GM21390 (cell line): ENCODE data around the gene C8G.

ENCODE experiments used
- ATAC-seq: cut with Tn5 transposase; IDR thresholded peaks from one replicate; pipeline ENCODE4 v1.9.1; 2021; ENCODE audit not compliant: unreplicated experiment

Gene C8G

GRCh38 chr9:136920069-136920468 is 25.0 kb upstream of the C8G start:
- no peak for ATAC-seq

GRCh38 chr9:136920734-136921231 is 24.3 kb upstream of the C8G start:
- ATAC-seq: no peak

- ATAC-seq: no peak
Observed at GRCh38 chr9:136921307-136921706, 23.7 kb upstream of the C8G start.

GRCh38 chr9:136921718-136922117 is 23.3 kb upstream of the C8G start:
- no peak for ATAC-seq

- ATAC-seq: no peak
Observed at GRCh38 chr9:136922540-136922939, 22.5 kb upstream of the C8G start.

GRCh38 chr9:136923881-136924280 is 21.2 kb upstream of the C8G start:
- ATAC-seq: no peak

GRCh38 chr9:136925414-136926153 is 19.5 kb upstream of the C8G start:
- ATAC-seq: no peak

- no peak for ATAC-seq
Observed at GRCh38 chr9:136926154-136926704, 18.8 kb upstream of the C8G start.

GRCh38 chr9:136926749-136927148 is 18.3 kb upstream of the C8G start:
- no peak for ATAC-seq

GRCh38 chr9:136927343-136928271 is 17.4 kb upstream of the C8G start:
- no peak for ATAC-seq

- ATAC-seq: no peak
Observed at GRCh38 chr9:136928591-136928990, 16.5 kb upstream of the C8G start.

- ATAC-seq: no peak
Observed at GRCh38 chr9:136930014-136930413, 15.0 kb upstream of the C8G start.

GRCh38 chr9:136931611-136932130 is 13.4 kb upstream of the C8G start:
- ATAC-seq: no peak

- no peak for ATAC-seq
Observed at GRCh38 chr9:136934277-136934676, 10.8 kb upstream of the C8G start.

- ATAC-seq: no peak
Observed at GRCh38 chr9:136935651-136936050, 9.4 kb upstream of the C8G start.

- ATAC-seq: no peak
Observed at GRCh38 chr9:136936645-136937170, 8.3 kb upstream of the C8G start.

- ATAC-seq: no peak
Observed at GRCh38 chr9:136937186-136938001, 7.6 kb upstream of the C8G start.

- ATAC-seq: no peak
Observed at GRCh38 chr9:136939431-136939995, 5.5 kb upstream of the C8G start.

GRCh38 chr9:136939996-136940525 is 5.0 kb upstream of the C8G start:
- ATAC-seq: no peak
